Ovary (tissue), 9 donors: Measurements from ENCODE around the gene INPP5B. TPM values are rescaled to one million over a fixed set of nuclear protein-coding genes. Genes with fewer than 3 reads are reported as not detected.
"Not testable (repeated sequence)": the region's sequence is repeated elsewhere in the genome, so short reads cannot be mapped to it uniquely, and the experiment has no call there.

Experiments used
- DNase-seq, 5 donors: peaks; one replicate each; pipeline ENCODE4 v3.0.0-alpha.2; 2019 to 2020
- H3K27ac ChIP-seq, 2 donors: fragments of 200-600 bp; one replicate each; pipeline versions ENCODE4 v1.5.1 to v1.8.0; 2019 to 2022
- H3K27me3 ChIP-seq: fragments of 200-600 bp; one replicate; pipeline ENCODE4 v1.8.0; 2022
- H3K36me3 ChIP-seq: fragments of 200-600 bp; sonication (generic); one replicate; pipeline ENCODE4 v1.5.1; 2019
- H3K4me1 ChIP-seq: one replicate; pipeline ENCODE4 v1.8.1; 2013; ENCODE audit warnings: mild to moderate bottlenecking, moderate library complexity; ENCODE audit not compliant: insufficient read depth
- H3K4me3 ChIP-seq: fragments of 200-600 bp; sonication (generic); one replicate; pipeline ENCODE4 v1.5.1; 2017
- H3K9me3 ChIP-seq, 2 donors: fragments of 200-600 bp in 1 of 2; sonication (generic) in 1 of 2; one replicate each; pipeline versions ENCODE4 v1.5.1 to v1.8.1; 2013 to 2019; ENCODE audit warnings: mild to moderate bottlenecking in 1 of 2, moderate library complexity in 1 of 2
- EP300 ChIP-seq: sonication (generic); formaldehyde crosslinking; IDR thresholded peaks from one replicate; pipeline ENCODE4 v1.6.1; 2017; ENCODE audit warnings: antibody characterized with exemption
- POLR2A ChIP-seq: fragments of 450-650 bp; IDR thresholded peaks from one replicate; pipeline ENCODE4 v1.6.1; 2017; ENCODE audit warnings: antibody characterized with exemption, mild to moderate bottlenecking, moderate library complexity
- WGBS, 3 donors: extraction: QIAGEN DNeasy Blood & Tissue Kit in 1 of 3; methylation state at CpG; one replicate each; pipeline versions ENCODE4 v1.1.5 to v1.1.7; 2013 to 2017; 5-methylcytosine and 5-hydroxymethylcytosine counted together
- intact Hi-C, 4 donors: fragments of 100-400 bp; cut with DNase I; formaldehyde crosslinking; loops; one replicate each; pipeline versions ENCODE4 v1.11.0 to v1.15.1; 2022 to 2023
- polyA plus RNA-seq, 2 donors: library from polyadenylated mRNA; stranded (reverse); fragments of 200-250 nt in 1 of 2; fragments of 350-450 nt in 1 of 2; fragmentation: Illumina TruSeq in 1 of 2; extraction: RNeasy Lipid Tissue Mini Kit (QIAGEN cat#74804) in 1 of 2; gene quantifications; one replicate each; pipeline ENCODE4 v1.2.3, GENCODE V29; 2013 to 2014
- total RNA-seq, 7 donors: library from RNA; depleted of rRNA in 2 of 7; stranded (reverse); fragments of >200 nt in 2 of 7; fragmentation: NEBNext Ultra II Directional in 3 of 7; extraction: Animal tissue kit (Norgen Biotek cat#: 25700) in 3 of 7; gene quantifications; one replicate each; pipeline versions ENCODE4 v1.1.0 to v1.2.4, GENCODE V29; 2016 to 2023
- TF ChIP-seq, protein P1 (sequence below), 3 donors: fragments of 450-650 bp in 2 of 3; fragments of 200-600 bp in 1 of 3; IDR thresholded peaks; one replicate each; pipeline versions ENCODE4 v1.5.1 to v1.8.0; 2016 to 2022; ENCODE audit warnings: antibody characterized with exemption in 3 of 3, mild to moderate bottlenecking in 1 of 3
- donor health status: DM: no; HTN: no; CAD: no; lungs with moderate emphysema.
- donor health status: DM: no; HTN: no; CAD: no.
- donor health status: Bipolar disorder and iron deficiency.
- donor health status: DM: yes; HTN: yes; CAD: no.
- donor health status: DM: no; HTN: no; CAD: no.
- donor health status: DM: yes; HTN: yes; CAD: no.

INPP5B gene
- total and polyA plus RNA-seq, 9 donors, result 23.2 to 68.5 (median 33.5) TPM

DNA sequence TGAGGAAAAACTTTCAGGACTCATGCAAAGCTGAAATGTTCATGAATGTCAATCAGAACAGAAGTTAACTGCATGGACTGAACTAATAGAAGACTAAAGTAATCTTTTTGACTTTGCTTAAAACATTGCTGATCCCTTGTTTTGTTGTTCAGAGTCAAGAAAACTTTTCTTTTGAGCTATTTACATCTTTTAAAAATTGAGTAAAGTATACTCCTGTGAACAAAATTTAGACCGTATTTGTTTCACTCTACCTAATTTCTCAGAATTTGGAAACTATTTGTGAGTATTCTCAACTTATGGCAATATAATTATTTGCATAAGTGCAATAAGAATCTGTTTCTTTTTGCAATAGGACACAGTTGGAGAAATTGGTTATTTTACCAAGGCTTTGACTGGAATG, 41.1 kb downstream of the INPP5B start:
- no peak overlapping the region for H3K27ac ChIP-seq

DNA sequence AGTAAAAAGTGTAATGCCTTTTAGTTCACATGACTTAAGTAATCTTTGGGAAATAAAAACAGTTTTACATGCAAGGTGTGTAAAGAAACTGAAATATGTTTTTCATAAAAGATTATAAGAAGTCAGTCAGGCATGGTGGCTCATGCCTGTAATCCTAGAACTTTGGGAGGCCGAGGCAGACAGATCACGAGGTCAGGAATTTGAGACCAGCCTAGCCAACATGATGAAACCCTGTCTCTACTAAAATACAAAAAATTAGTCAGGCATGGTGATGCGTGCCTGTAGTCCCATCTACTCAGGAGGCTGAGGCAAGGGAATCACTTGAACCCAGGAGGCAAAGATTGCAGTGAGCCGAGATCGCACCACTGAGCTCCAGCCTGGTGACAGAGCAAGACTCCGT, 42.9 kb downstream of the INPP5B start:
- H3K27ac ChIP-seq, H3K9me3 ChIP-seq, intact Hi-C loops, DNase-seq, H3K4me3 ChIP-seq, H3K4me1 ChIP-seq, H3K27me3 ChIP-seq, H3K36me3 ChIP-seq: not testable (repeated sequence)
- 91 to 97% (median 94%) methylated on average over 6 of the region's 6 CpGs for WGBS, 3 donors

More for the DNA sequence above, 41.1 kb downstream of the INPP5B start:
- Histone ChIP-seq H3K9me3 (no peaks in the 10 kb centered on the region), H3K4me3 (no peak overlapping the region), H3K4me1 (no peaks in the 10 kb centered on the region), H3K27me3 (no peaks in the 10 kb centered on the region), H3K36me3 (no peaks in the 10 kb centered on the region)
- WGBS, 3 donors, result 97 to 98% (median 97%) methylated on average over 1 of the region's 1 CpG
- TF ChIP-seq, protein P1, sequence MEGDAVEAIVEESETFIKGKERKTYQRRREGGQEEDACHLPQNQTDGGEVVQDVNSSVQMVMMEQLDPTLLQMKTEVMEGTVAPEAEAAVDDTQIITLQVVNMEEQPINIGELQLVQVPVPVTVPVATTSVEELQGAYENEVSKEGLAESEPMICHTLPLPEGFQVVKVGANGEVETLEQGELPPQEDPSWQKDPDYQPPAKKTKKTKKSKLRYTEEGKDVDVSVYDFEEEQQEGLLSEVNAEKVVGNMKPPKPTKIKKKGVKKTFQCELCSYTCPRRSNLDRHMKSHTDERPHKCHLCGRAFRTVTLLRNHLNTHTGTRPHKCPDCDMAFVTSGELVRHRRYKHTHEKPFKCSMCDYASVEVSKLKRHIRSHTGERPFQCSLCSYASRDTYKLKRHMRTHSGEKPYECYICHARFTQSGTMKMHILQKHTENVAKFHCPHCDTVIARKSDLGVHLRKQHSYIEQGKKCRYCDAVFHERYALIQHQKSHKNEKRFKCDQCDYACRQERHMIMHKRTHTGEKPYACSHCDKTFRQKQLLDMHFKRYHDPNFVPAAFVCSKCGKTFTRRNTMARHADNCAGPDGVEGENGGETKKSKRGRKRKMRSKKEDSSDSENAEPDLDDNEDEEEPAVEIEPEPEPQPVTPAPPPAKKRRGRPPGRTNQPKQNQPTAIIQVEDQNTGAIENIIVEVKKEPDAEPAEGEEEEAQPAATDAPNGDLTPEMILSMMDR (IDR thresholded peaks at IDR 0.05), result no peak
- TF ChIP-seq EP300 (no peak), POLR2A (no peak)
- DNase-seq, result no peak
- intact Hi-C loops, result no loop called here

DNA sequence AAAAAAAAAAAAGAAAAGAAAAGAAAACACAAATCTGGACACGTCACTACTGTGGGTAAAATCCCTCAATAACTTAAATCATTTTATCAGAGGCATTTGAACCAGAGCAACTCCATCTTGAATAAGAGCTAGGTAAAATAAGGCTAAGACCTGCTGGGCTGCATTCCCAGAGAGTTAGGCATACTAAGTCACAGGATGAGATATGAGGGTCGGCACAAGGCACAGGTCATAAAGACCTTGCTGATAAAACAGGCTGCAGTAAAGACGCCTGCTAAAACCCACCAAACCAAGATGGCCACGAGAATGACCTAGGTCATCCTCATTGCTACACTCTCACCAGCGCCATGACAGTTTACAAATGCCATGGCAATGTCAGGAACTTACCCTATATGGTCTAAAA, 43.9 kb downstream of the INPP5B start:
- no peak overlapping the region for H3K4me3 ChIP-seq
- 82 to 83% (median 83%) methylated on average over 5 of the region's 5 CpGs for WGBS, 3 donors
- intact Hi-C loops, result no loop called here
- no peaks in the 10 kb centered on the region for H3K4me1 ChIP-seq
- no peaks in the 10 kb centered on the region for H3K36me3 ChIP-seq
- no peak overlapping the region for H3K27ac ChIP-seq
- no peaks in the 10 kb centered on the region for H3K9me3 ChIP-seq
- DNase-seq, result no peak
- H3K27me3 ChIP-seq, result no peaks in the 10 kb centered on the region
- TF ChIP-seq POLR2A (no peak), EP300 (no peak)
- TF ChIP-seq, protein P1 (IDR thresholded peaks at IDR 0.05), result no peak

DNA sequence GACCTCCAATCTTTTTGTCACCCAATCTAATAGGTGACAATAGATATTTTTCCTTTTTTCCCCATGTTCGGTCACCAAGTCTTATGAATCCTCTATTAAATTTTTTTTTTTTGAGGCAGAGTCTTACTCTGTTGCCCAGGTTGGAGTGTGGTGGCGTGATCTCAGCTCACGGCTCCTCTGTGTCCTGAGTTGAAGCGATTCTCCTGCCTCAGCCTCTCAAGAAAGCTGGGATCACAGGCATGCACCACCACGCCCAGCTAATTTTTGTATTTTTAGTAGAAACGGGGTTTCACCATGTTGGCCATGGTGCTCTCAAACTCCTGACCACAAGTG, 45.0 kb downstream of the INPP5B start:
- intact Hi-C loops, result no loop called here
- no peak overlapping the region for H3K4me3 ChIP-seq
- DNase-seq, result no peak
- TF ChIP-seq EP300, result no peak
- TF ChIP-seq, protein P1 (IDR thresholded peaks at IDR 0.05), result no peak
- TF ChIP-seq POLR2A, result no peak
- no peaks in the 10 kb centered on the region for H3K36me3 ChIP-seq
- H3K4me1 ChIP-seq, result no peaks in the 10 kb centered on the region
- no peaks in the 10 kb centered on the region for H3K9me3 ChIP-seq
- H3K27me3 ChIP-seq, result no peaks in the 10 kb centered on the region
- no peak overlapping the region for H3K27ac ChIP-seq
- WGBS, 3 donors, result 93 to 94% (median 94%) methylated on average over 6 of the region's 6 CpGs

DNA sequence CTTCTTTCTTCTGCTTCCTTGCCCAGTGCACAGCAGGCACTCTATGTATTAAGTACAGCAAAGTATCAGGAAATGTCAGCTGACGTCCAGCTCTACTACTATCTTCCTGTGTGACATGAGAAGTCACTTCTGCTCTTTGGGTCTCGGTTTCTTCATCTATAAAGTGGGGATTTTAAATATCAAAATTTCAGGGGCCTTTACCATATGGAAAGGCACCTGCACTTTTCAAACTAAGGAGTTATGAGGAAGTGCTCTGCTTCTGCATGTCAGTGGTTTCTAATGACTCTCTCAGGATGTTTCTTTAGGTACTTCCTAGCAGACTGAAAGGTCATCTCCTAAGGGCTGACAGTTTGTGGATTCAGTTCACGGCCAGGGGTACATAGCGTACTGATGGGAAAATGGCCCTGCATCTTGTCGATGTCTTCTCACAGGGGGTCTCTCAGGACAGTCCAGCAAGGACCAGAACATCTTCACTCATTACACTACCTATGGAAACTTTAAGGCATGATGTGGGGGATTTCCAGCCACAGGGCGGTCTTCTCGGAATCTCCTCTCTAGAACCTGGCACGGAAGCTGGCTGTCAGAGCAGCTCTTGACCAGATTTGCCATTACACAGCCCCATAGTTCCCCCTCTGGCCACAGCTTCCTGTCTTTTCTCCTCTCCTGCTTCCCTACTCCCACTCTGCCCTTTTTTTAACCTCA, 45.5 kb downstream of the INPP5B start:
- Histone ChIP-seq H3K4me1 (no peaks in the 10 kb centered on the region), H3K4me3 (no peak overlapping the region), H3K27me3 (no peaks in the 10 kb centered on the region), H3K27ac (no peak overlapping the region), H3K36me3 (no peaks in the 10 kb centered on the region), H3K9me3 (no peaks in the 10 kb centered on the region)
- no peak for TF ChIP-seq POLR2A
- no peak for TF ChIP-seq EP300
- TF ChIP-seq, protein P1 (IDR thresholded peaks at IDR 0.05), result no peak
- no peak for DNase-seq
- intact Hi-C loops, result no loop called here
- 87 to 93% (median 90%) methylated on average over 8 of the region's 8 CpGs for WGBS, 3 donors

DNA sequence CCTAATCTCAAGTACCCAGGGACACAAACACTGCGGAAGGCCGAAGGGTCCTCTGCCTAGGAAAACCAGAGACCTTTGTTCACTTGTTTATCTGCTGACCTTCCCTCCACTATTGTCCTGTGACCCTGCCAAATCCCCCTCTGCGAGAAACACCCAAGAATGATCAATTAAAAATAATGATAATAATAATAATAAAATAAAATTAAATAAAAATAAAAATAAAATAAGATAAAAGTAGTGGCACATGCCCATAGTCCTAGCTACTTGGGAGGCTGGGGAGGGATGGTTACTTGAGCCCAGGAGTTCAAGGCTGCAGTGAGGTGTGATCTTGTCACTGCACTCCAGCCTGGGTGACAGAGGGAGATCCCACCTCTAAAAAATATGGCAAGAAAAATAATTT, 49.3 kb downstream of the INPP5B start:
- DNase-seq, H3K27me3 ChIP-seq, intact Hi-C loops, H3K27ac ChIP-seq, H3K4me1 ChIP-seq, H3K36me3 ChIP-seq, H3K9me3 ChIP-seq, H3K4me3 ChIP-seq: not testable (repeated sequence)
- 91 to 99% (median 94%) methylated on average over 3 of the region's 3 CpGs for WGBS, 3 donors
